Fibroblast of the aortic adventitia (primary cell): ENCODE data around the gene SLK. TPM values are rescaled to one million over a fixed set of nuclear protein-coding genes. Genes with fewer than 3 reads are reported as not detected.
A peak's percentile ranks its signal among the peaks of the same experiment; 100 is the strongest.

Source experiments
- DNase-seq: peaks from one replicate; pipeline ENCODE4 v3.0.0-alpha.2; 2010; ENCODE audit warnings: low read depth
- H3K4me3 ChIP-seq: 2 replicates; pipeline ENCODE4 v1.5.1; 2011; ENCODE audit warnings: low read depth, mild to moderate bottlenecking, control low read depth, low read length, moderate library complexity
- total RNA-seq: library from RNA; depleted of rRNA; stranded (reverse); fragments of >200 nt; gene quantifications from 2 replicates; pipeline ENCODE4 v1.2.3, GENCODE V29; 2012; ENCODE audit warnings: low replicate concordance
- TF ChIP-seq, protein P1 (sequence below): IDR thresholded peaks from 2 replicates; pipeline ENCODE4 v1.5.1; 2011; ENCODE audit warnings: mild to moderate bottlenecking, low read length, control low read depth, inconsistent platforms; ENCODE audit not compliant: insufficient read depth

The SLK gene
- total RNA-seq, 1 donor, result 81.3 TPM

GRCh38 chr10:103954543-103954942, 12.4 kb upstream of the SLK start:
- no peak overlapping the region for H3K4me3 ChIP-seq
- TF ChIP-seq, protein P1, sequence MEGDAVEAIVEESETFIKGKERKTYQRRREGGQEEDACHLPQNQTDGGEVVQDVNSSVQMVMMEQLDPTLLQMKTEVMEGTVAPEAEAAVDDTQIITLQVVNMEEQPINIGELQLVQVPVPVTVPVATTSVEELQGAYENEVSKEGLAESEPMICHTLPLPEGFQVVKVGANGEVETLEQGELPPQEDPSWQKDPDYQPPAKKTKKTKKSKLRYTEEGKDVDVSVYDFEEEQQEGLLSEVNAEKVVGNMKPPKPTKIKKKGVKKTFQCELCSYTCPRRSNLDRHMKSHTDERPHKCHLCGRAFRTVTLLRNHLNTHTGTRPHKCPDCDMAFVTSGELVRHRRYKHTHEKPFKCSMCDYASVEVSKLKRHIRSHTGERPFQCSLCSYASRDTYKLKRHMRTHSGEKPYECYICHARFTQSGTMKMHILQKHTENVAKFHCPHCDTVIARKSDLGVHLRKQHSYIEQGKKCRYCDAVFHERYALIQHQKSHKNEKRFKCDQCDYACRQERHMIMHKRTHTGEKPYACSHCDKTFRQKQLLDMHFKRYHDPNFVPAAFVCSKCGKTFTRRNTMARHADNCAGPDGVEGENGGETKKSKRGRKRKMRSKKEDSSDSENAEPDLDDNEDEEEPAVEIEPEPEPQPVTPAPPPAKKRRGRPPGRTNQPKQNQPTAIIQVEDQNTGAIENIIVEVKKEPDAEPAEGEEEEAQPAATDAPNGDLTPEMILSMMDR, result no peak

DNA sequence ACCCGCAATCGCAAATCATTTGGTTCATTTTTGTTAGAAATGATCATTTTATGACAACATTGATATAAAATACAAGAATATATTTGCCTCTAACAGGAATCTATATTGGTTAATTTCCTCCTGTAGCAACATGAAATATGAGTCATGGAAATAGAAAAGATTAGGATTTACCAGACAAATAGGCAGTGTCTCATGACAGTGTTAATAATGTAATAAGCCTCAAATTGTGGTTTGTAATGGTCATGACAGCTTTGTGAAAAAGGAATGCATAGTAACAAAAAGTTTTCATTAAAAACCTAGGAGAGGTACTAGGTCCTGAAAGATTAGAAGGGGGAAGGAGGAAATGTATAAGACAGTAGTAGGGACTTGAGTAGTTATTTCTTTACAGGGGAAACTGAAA, 7.9 kb upstream of the SLK start:
- DNase-seq, result peak; percentile 18
- TF ChIP-seq, protein P1, result no peak
- H3K4me3 ChIP-seq, result no peak overlapping the region

More at GRCh38 chr10:103954543-103954942, 12.4 kb upstream of the SLK start:
- DNase-seq, result no peak

DNA sequence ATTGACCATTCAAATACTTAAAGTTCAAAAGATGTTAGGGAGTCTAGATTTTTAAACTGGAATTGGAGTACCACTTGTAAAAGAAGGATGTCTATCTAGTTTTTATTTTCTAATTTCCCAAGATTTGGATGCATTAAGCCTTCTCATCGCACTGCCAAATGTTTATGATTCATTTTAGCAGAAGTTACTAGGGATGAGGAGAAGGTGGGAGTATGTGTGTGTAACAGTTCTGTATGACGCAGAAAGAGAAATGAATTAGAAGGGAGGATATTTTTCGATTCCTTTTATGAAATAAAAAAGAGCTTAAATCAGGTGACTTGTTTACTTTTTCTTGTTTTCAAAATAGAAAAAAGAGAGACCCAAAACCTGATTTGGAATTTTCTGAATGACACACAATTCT, 6.8 kb upstream of the SLK start:
- TF ChIP-seq, protein P1, result no peak
- DNase-seq, result peak; percentile 30

DNA sequence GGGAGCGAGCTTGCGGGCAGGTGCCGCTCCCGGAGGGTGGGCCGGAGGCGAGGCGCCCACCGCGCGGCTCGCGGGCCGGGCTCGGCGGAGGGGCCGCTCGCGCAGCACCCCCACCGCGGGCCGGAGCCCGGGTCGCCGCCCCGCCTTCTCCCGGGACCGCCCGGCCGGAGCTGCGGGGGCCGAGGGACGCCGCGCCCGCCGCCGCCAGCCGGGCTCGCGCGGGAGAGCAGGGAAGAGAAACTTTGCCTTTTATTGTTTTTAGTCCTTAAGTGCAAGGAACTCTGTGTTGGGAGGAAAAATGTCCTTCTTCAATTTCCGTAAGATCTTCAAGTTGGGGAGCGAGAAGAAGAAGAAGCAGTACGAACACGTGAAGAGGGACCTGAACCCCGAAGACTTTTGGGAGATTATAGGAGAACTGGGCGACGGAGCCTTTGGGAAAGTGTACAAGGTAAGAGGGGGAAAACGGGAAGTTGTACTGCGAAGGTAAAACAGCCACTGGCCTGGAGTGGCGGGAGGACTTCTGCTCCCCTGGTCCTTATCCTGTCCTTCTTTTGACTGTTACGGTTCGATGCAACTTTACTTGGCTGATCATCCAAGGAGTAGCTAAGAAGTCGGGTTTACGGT, 620 bp downstream of the SLK start:
- TF ChIP-seq, protein P1, result no peak
- peak overlapping the region; percentile 73 for H3K4me3 ChIP-seq
- peak; percentile 30 for DNase-seq

More for the DNA sequence above, 6.8 kb upstream of the SLK start:
- H3K4me3 ChIP-seq, result no peak overlapping the region

GRCh38 chr10:103968441-103969391, 1.8 kb downstream of the SLK start:
- TF ChIP-seq, protein P1, result no peak
- DNase-seq, result peak; percentile 23
- peak overlapping the region; percentile 73 for H3K4me3 ChIP-seq

GRCh38 chr10:103969436-103969835, 2.5 kb downstream of the SLK start:
- H3K4me3 ChIP-seq, result peak overlapping the region; percentile 73
- TF ChIP-seq, protein P1, result no peak
- peak; percentile 9 for DNase-seq
